ENCODE data around the gene HRH2. TPM values are rescaled to one million over a fixed set of nuclear protein-coding genes. Genes with fewer than 3 reads are reported as not detected.

The HRH2 gene
- total RNA-seq, 2 donors from 2014 or later, result 8.0 to 18.9 TPM

- H3K36me3 ChIP-seq, result peaks cover 4% of the 10 kb centered on the region
- H3K27me3 ChIP-seq, result no peaks in the 10 kb centered on the region
- no peak for DNase-seq (ENCODE audit: low spot score)
- no peak for TF ChIP-seq CTCF (IDR thresholded peaks at IDR 0.05)
- peaks cover 0 to 56% of the 10 kb centered on the region in 2 donors for H3K4me1 ChIP-seq
- no peaks in the 10 kb centered on the region for H3K9me3 ChIP-seq
- H3K4me3 ChIP-seq, result no peak overlapping the region
- peak overlapping the region; percentile 75 to 91 for H3K27ac ChIP-seq
Observed at GRCh38 chr5:175688352-175689146, 30.7 kb downstream of the HRH2 start.

DNA sequence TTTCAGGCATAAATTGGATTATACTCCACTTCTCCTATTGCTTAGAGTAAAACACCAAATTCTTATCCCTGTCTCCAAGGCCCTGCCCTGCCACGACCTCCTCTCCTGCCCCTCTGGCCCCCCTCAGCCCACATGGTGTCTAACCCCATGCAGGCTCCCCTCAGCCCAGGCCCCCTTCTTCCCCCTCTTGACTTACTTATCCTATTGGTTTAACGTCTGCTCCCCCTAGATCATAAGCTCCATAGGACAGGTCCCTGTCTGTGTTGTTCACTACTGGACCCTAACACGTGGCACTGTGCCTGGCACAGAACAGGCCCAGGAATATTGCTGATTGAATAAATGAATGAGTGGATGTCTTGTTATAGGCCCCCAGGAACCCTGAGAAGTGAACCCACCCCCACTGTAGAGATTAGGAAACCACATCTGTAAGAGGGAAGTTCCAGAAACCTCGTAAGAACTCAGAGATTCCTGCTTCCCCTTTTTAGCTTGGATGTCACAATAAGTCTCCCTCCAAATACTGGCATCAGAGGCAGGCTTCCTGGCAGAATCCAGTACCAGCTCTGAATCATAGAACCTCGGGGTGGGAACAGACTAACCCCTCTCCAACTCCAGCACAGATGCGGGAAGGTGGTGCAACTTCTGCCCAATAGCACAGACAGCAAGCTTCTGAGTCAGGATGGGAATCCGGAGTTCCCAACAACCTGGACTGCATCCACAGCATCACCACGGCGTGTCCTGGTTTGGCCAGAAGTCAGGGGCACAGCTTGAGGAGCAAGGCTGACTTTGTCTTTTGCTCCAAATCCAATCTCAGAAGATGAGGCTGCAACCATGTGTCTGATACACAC, 31.5 kb downstream of the HRH2 start:
- DNase-seq (ENCODE audit: low spot score), result peak; percentile 81
- TF ChIP-seq CTCF (IDR thresholded peaks at IDR 0.05), result no peak
- H3K27ac ChIP-seq, result peak overlapping the region; percentile 75 to 91

DNA sequence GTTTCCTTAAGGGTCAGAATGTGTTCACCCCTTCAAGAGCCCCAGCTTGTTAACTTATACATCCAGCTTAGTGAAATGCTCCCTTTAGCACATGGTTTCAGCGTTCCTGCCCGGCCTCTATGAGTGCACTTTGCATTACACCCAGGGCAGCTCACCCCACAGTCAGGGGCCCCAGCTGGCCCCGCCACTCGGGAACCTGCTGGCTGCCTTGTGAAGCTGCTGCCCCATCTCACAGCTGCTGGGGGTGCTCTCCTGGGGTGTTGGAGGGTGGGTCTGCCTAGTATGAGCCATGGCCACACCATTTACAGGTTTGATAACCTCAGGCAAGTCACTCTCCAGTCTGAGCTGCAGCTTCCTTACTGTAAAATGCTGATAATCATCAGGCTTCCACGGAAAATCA, 32.2 kb downstream of the HRH2 start:
- H3K27ac ChIP-seq, result peak overlapping the region; percentile 75 to 91
- H3K4me3 ChIP-seq, result no peak overlapping the region
- no peaks in the 10 kb centered on the region for H3K36me3 ChIP-seq
- peaks cover 0 to 71% of the 10 kb centered on the region in 2 donors for H3K4me1 ChIP-seq
- TF ChIP-seq CTCF (IDR thresholded peaks at IDR 0.05), result no peak
- H3K27me3 ChIP-seq, result no peaks in the 10 kb centered on the region
- DNase-seq (ENCODE audit: low spot score), result no peak
- H3K9me3 ChIP-seq, result no peaks in the 10 kb centered on the region

More for the DNA sequence above, 31.5 kb downstream of the HRH2 start:
- no peaks in the 10 kb centered on the region for H3K36me3 ChIP-seq
- peaks cover 0 to 64% of the 10 kb centered on the region in 2 donors for H3K4me1 ChIP-seq
- H3K27me3 ChIP-seq, result no peaks in the 10 kb centered on the region
- H3K4me3 ChIP-seq, result no peak overlapping the region
- no peaks in the 10 kb centered on the region for H3K9me3 ChIP-seq

- Histone ChIP-seq H3K27ac (peak overlapping the region; percentile 47 to 75), H3K4me3 (no peak overlapping the region), H3K36me3 (no peaks in the 10 kb centered on the region), H3K27me3 (no peaks in the 10 kb centered on the region), H3K9me3 (no peaks in the 10 kb centered on the region), H3K4me1 (peaks cover 0 to 76% of the 10 kb centered on the region in 2 donors)
- no peak for DNase-seq (ENCODE audit: low spot score)
- no peak for TF ChIP-seq CTCF (IDR thresholded peaks at IDR 0.05)
Observed at GRCh38 chr5:175690586-175690985, 32.7 kb downstream of the HRH2 start.

GRCh38 chr5:175691761-175692160, 33.9 kb downstream of the HRH2 start:
- DNase-seq (ENCODE audit: low spot score), result no peak
- Histone ChIP-seq H3K4me3 (no peak overlapping the region), H3K4me1 (peaks cover 0 to 77% of the 10 kb centered on the region in 2 donors), H3K27ac (no peak overlapping the region), H3K9me3 (no peaks in the 10 kb centered on the region), H3K27me3 (no peaks in the 10 kb centered on the region), H3K36me3 (no peaks in the 10 kb centered on the region)
- no peak for TF ChIP-seq CTCF (IDR thresholded peaks at IDR 0.05)
